Right atrium auricular region (tissue), 2 donors: ENCODE measurements around the gene PCGF6. TPM values are rescaled to one million over a fixed set of nuclear protein-coding genes. Genes with fewer than 3 reads are reported as not detected.

Experiments
- DNase-seq: peaks from one replicate; pipeline ENCODE4 v3.0.0-alpha.2; 2019; ENCODE audit warnings: low spot score
- H3K27ac ChIP-seq, 2 donors: fragments of 200-600 bp; sonication (generic); 1 replicate in 1 of 2; 2 replicates in 1 of 2; pipeline ENCODE4 v1.5.1; 2016 to 2019
- H3K27me3 ChIP-seq, 2 donors: fragments of 200-600 bp; sonication (generic); one replicate each; pipeline versions ENCODE4 v1.5.1 to v1.6.0; 2017 to 2019
- H3K36me3 ChIP-seq: fragments of 200-600 bp; sonication (generic); one replicate; pipeline ENCODE4 v1.5.1; 2016
- H3K4me1 ChIP-seq, 2 donors: fragments of 200-600 bp; sonication (generic); one replicate each; pipeline versions ENCODE4 v1.5.1 to v1.6.0; 2017 to 2019
- H3K4me3 ChIP-seq, 2 donors: fragments of 200-600 bp; sonication (generic); 1 replicate in 1 of 2; 2 replicates in 1 of 2; pipeline ENCODE4 v1.5.1; 2017 to 2019; ENCODE audit warnings: mild to moderate bottlenecking in 1 of 2, moderate library complexity in 1 of 2
- H3K9me3 ChIP-seq, 2 donors: fragments of 200-600 bp; sonication (generic); one replicate each; pipeline ENCODE4 v1.5.1; 2019
- total RNA-seq, 2 donors: library from RNA; depleted of rRNA; stranded (reverse); fragments of >200 nt; gene quantifications; one replicate each; pipeline ENCODE4 v1.1.0, GENCODE V29; 2016
- TF ChIP-seq, protein P1 (sequence below), 2 donors: fragments of 200-600 bp; sonication (generic); IDR thresholded peaks; one replicate each; pipeline ENCODE4 v1.5.1; 2019; ENCODE audit warnings: antibody characterized with exemption in 2 of 2

Gene PCGF6
- total RNA-seq, 2 donors from 2014 or later, result 4.5 to 10.4 TPM

DNA sequence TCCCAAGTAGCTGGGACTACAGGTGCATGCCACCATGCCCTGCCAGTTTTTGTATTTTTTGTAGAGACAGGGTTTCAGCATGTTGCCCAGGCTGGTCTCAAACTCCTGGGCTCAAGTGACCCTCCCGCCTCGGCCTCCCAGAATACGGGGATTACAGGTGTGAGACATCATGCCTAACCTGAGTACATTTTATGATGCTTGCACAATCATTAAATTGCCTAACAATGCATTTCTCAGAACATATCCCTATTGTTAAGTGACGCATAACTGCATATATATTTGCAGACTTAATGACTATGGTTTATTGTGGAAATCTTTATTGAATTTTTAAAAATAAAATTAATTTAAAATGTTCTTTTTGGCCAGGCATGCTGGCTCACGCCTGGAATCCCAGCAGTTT, 43.3 kb downstream of the PCGF6 start:
- no peaks in the 10 kb centered on the region for H3K27me3 ChIP-seq
- H3K4me3 ChIP-seq, result no peak overlapping the region
- no peaks in the 10 kb centered on the region for H3K9me3 ChIP-seq
- no peak for DNase-seq
- H3K36me3 ChIP-seq, result peaks cover 37% of the 10 kb centered on the region
- TF ChIP-seq, protein P1, sequence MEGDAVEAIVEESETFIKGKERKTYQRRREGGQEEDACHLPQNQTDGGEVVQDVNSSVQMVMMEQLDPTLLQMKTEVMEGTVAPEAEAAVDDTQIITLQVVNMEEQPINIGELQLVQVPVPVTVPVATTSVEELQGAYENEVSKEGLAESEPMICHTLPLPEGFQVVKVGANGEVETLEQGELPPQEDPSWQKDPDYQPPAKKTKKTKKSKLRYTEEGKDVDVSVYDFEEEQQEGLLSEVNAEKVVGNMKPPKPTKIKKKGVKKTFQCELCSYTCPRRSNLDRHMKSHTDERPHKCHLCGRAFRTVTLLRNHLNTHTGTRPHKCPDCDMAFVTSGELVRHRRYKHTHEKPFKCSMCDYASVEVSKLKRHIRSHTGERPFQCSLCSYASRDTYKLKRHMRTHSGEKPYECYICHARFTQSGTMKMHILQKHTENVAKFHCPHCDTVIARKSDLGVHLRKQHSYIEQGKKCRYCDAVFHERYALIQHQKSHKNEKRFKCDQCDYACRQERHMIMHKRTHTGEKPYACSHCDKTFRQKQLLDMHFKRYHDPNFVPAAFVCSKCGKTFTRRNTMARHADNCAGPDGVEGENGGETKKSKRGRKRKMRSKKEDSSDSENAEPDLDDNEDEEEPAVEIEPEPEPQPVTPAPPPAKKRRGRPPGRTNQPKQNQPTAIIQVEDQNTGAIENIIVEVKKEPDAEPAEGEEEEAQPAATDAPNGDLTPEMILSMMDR (IDR thresholded peaks at IDR 0.05), result no peak
- H3K27ac ChIP-seq, result no peak overlapping the region
- no peaks in the 10 kb centered on the region for H3K4me1 ChIP-seq

DNA sequence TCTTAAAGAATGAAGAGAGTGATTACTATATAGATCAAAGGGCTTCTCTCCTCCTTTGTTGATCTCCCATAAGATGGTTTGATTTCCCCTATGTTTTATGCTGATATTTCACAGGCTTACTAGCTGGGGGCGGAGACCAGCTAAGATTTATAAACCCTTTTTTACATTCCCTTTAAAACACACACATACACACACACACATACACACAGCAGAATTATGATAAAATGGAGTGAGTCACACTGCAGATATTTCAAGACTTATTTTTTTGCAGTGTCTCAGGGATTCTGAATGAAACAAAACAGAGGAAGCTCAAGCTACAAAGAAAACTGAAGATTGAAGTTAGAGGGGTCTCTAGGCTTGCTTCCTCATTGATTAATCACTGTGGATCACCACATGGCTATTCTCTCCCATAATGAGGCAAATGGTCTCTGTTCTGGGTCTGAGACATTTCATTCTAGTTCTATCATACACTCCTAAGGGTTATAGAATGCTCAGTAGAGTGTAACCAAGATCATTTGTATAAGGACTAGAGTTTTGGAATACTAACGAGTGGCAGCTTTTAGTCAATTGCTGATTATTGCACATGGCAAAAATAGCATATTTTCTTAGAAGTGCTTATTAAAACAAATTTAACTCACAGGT, 55.4 kb downstream of the PCGF6 start:
- Histone ChIP-seq H3K36me3 (no peaks in the 10 kb centered on the region), H3K4me1 (no peaks in the 10 kb centered on the region), H3K4me3 (no peak overlapping the region), H3K9me3 (no peaks in the 10 kb centered on the region), H3K27ac (no peak overlapping the region), H3K27me3 (no peaks in the 10 kb centered on the region)
- TF ChIP-seq, protein P1 (IDR thresholded peaks at IDR 0.05), result no peak
- DNase-seq, result no peak

DNA sequence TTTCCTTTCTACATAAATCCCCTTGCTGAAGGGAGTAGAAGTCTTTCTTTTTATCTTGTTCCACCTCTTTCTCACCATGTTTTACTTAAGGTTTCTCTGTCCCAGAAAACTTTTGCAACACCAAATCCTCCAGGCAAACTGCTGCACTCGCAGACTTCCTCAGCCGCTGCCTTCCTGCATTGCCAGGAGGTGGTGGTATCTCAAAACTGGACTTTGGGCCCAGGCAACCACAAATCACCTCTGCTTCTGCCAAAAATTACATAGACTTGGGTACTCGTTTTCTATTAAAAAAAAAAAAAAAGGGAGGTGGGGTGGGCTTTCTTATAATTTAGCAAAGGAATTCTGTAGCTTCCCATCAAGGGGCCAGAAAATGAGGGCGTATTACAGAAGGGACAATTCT, 59.4 kb downstream of the PCGF6 start:
- Histone ChIP-seq H3K27ac (no peak overlapping the region), H3K9me3 (no peaks in the 10 kb centered on the region), H3K4me1 (no peaks in the 10 kb centered on the region), H3K27me3 (no peaks in the 10 kb centered on the region), H3K36me3 (no peaks in the 10 kb centered on the region), H3K4me3 (no peak overlapping the region)
- DNase-seq, result no peak
- TF ChIP-seq, protein P1 (IDR thresholded peaks at IDR 0.05), result no peak

DNA sequence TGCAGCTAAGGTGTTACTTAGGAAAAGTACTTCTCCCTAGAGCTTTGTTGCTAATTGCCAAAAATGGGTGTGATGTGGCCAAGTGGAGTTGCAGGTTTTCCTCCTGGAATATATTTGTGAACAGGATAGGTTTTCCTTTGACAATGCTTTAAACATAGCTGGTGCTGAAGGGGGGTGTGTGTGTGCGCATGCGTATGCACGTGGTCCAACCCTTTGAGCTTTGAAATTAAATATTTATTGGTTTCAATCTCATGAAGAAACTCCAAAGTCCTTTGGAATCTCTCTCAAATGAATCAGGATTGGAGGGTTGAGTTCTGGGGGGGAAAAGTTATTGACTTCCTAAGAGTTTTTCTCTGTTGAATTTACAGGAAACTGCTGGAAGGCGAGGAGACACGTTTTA, 62.9 kb downstream of the PCGF6 start:
- Histone ChIP-seq H3K4me1 (no peaks in the 10 kb centered on the region), H3K36me3 (no peaks in the 10 kb centered on the region), H3K9me3 (no peaks in the 10 kb centered on the region), H3K4me3 (no peak overlapping the region), H3K27me3 (peaks cover 0 to 3% of the 10 kb centered on the region in 2 donors), H3K27ac (no peak overlapping the region)
- TF ChIP-seq, protein P1 (IDR thresholded peaks at IDR 0.05), result no peak
- no peak for DNase-seq

DNA sequence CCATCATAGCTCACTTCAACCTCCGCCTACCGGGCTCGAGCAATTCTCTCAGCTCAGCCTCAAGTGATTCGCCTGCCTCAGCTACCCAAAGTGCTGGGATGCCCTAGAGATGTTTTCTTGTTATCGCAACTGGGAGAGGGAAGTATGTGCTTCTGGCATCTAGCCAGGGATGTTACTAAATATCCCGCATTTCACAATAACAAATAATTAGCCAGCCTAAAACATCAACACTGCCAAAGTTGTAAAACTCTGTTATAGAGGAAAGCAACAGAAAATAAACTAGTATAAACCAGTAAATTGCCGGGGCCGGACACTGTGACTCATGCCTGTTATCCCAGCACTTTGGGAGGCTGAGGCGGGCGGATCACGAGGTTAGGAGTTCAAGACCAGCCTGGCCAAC, 66.8 kb downstream of the PCGF6 start:
- Histone ChIP-seq H3K4me1 (no peaks in the 10 kb centered on the region), H3K27me3 (peaks cover 0 to 6% of the 10 kb centered on the region in 2 donors), H3K9me3 (no peaks in the 10 kb centered on the region), H3K27ac (no peak overlapping the region), H3K4me3 (no peak overlapping the region), H3K36me3 (no peaks in the 10 kb centered on the region)
- DNase-seq, result no peak
- TF ChIP-seq, protein P1 (IDR thresholded peaks at IDR 0.05), result no peak

DNA sequence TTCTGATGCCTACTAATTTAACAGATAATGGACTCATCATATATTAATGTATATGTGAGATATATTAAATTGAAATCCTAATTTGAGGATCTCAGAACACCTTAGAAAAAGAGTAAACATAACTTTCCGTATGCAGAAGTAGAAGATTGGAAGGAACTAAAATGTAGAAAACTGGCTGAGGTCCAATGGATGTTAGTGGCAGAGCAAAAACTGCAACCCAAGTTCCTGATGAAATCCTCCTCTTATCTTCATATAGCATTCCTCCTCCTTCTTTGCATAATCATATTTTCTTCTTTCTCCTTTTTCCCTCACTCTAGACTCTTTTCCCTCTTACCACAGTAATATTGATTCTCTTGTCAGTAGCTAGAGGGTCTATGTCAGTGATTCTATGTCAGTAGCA, 68.0 kb downstream of the PCGF6 start:
- TF ChIP-seq, protein P1 (IDR thresholded peaks at IDR 0.05), result no peak
- no peaks in the 10 kb centered on the region for H3K36me3 ChIP-seq
- H3K27ac ChIP-seq, result no peak overlapping the region
- H3K9me3 ChIP-seq, result no peaks in the 10 kb centered on the region
- H3K27me3 ChIP-seq, result peaks cover 5 to 13% of the 10 kb centered on the region in 2 donors
- H3K4me1 ChIP-seq, result peaks cover 0 to 2% of the 10 kb centered on the region in 2 donors
- no peak for DNase-seq
- H3K4me3 ChIP-seq, result no peak overlapping the region
